PC-3 (cell line): ENCODE measurements around the gene PLAAT2. TPM values are rescaled to one million over a fixed set of nuclear protein-coding genes. Genes with fewer than 3 reads are reported as not detected.
"Not testable (repeated sequence)": the region's sequence is repeated elsewhere in the genome, so short reads cannot be mapped to it uniquely, and the experiment has no call there.

Experiments used
- ATAC-seq: fragments of 200-7000 bp; cut with Tn5 transposase; 2 replicates; pipeline ENCODE4 v1.9.1; 2020; ENCODE audit warnings: mild to moderate bottlenecking, moderate library complexity
- BruUV-seq: library from RNA; stranded (reverse); fragments of 400-500 nt; replicated peaks from 2 replicates; lab custom pipeline; 2021; lab: Mats Ljungman, UMichigan
- CTCF ChIA-PET: fragments of 300-600 bp; sonication (Branson Sonifier 250); formaldehyde crosslinking; loops from one replicate; lab custom pipeline; 2022; ENCODE audit warnings: antibody characterized with exemption; lab: Charles Lee
- POLR2A ChIA-PET: fragments of 300-600 bp; sonication (Branson Sonifier 250); formaldehyde crosslinking; loops from one replicate; lab custom pipeline; 2022; ENCODE audit warnings: antibody characterized with exemption; ENCODE audit not compliant: unreplicated experiment; lab: Charles Lee
- DNase-seq: peaks from one replicate; pipeline ENCODE4 v3.0.0-alpha.2; 2015
- H2AFZ ChIP-seq: fragments of 300-600 bp; sonication (generic); 2 replicates; pipeline ENCODE4 v1.6.0; 2016; ENCODE audit warnings: antibody characterized with exemption, low read length
- H3F3A ChIP-seq: fragments of 300-600 bp; sonication (generic); one replicate; pipeline ENCODE4 v1.6.0; 2017; ENCODE audit warnings: antibody characterized with exemption, low read length, control low read depth, mild to moderate bottlenecking; ENCODE audit not compliant: unreplicated experiment
- H3K27ac ChIP-seq: fragments of 300-600 bp; sonication (generic); 2 replicates; pipeline ENCODE4 v1.5.1; 2016; ENCODE audit warnings: mild to moderate bottlenecking, low read length
- H3K27me3 ChIP-seq: fragments of 300-600 bp; sonication (generic); 2 replicates; pipeline ENCODE4 v1.6.1; 2016; ENCODE audit warnings: low read length, mixed read lengths
- H3K36me3 ChIP-seq: fragments of 300-600 bp; sonication (generic); 2 replicates; pipeline ENCODE4 v1.6.1; 2016; ENCODE audit warnings: low read depth, mixed run types, low read length, mixed read lengths
- H3K4me1 ChIP-seq: fragments of 300-600 bp; sonication (generic); 2 replicates; pipeline ENCODE4 v1.5.1; 2016; ENCODE audit warnings: low read length; ENCODE audit not compliant: insufficient read depth
- H3K4me2 ChIP-seq: fragments of 300-600 bp; sonication (generic); 2 replicates; pipeline ENCODE4 v1.6.0; 2016; ENCODE audit warnings: low read length
- H3K4me3 ChIP-seq: fragments of 300-600 bp; sonication (generic); 2 replicates; pipeline ENCODE4 v1.5.1; 2016; ENCODE audit warnings: mild to moderate bottlenecking, low read length, mixed read lengths
- H3K79me2 ChIP-seq: fragments of 300-600 bp; sonication (generic); 2 replicates; pipeline ENCODE4 v1.6.1; 2017; ENCODE audit warnings: low read length, mixed read lengths
- H3K9ac ChIP-seq: fragments of 300-600 bp; sonication (generic); 2 replicates; pipeline ENCODE4 v1.6.0; 2016; ENCODE audit warnings: mild to moderate bottlenecking, low read length
- H3K9me2 ChIP-seq: fragments of 300-600 bp; sonication (generic); replicated peaks from 2 replicates; pipeline ENCODE4 v1.6.1; 2016; ENCODE audit warnings: mixed run types, low read length, mixed read lengths
- H3K9me3 ChIP-seq: fragments of 300-600 bp; sonication (generic); 2 replicates; pipeline ENCODE4 v1.6.1; 2016; ENCODE audit warnings: low read length, mixed read lengths
- H4K20me1 ChIP-seq: fragments of 300-600 bp; sonication (generic); 2 replicates; pipeline ENCODE4 v1.6.1; 2016; ENCODE audit warnings: low read length, mixed read lengths
- CTCF ChIP-seq: fragments of 300-600 bp; sonication (generic); conservative IDR thresholded peaks from 2 replicates; pipeline ENCODE4 v1.5.1; 2017; ENCODE audit warnings: antibody characterized with exemption, low read depth, mild to moderate bottlenecking, low read length
- EZH2 ChIP-seq: fragments of 300-600 bp; sonication (generic); IDR thresholded peaks from one replicate; pipeline ENCODE4 v1.6.1; 2017; ENCODE audit warnings: antibody characterized with exemption, mild to moderate bottlenecking, low read length; ENCODE audit not compliant: unreplicated experiment
- EZH2phosphoT487 ChIP-seq: fragments of 300-600 bp; sonication (generic); IDR thresholded peaks from 2 replicates; pipeline ENCODE4 v1.6.1; 2018; ENCODE audit warnings: mild to moderate bottlenecking, antibody characterized with exemption, low read length, borderline replicate concordance
- intact Hi-C: fragments of 100-400 bp; cut with micrococcal nuclease; formaldehyde crosslinking; loops from 2 replicates; pipeline ENCODE4 v1.9.0; 2023
- total RNA-seq: library from RNA; depleted of rRNA; stranded (reverse); fragments of >200 nt; gene quantifications from 2 replicates; pipeline ENCODE4 v1.2.3, GENCODE V29; 2014

Gene PLAAT2
- total RNA-seq, 1 experiment from 2014 or later: 5.6 TPM

- no TSS peak for BruUV-seq
- H3K27ac ChIP-seq: no peak overlapping the region
- no peaks in the 10 kb centered on the region for H3K36me3 ChIP-seq
- H2AFZ ChIP-seq: no peak overlapping the region
- POLR2A ChIA-PET: interaction anchor here (0.6 kb wide), 2 partner anchors 9 to 663 kb away, joined by 5 to 13 read pairs; no protein-coding TSS in a partner anchor
- intact Hi-C loops: no loop called here
- no peak overlapping the region for H3K9ac ChIP-seq
- H3K9me2 ChIP-seq: no peaks in the 10 kb centered on the region
- H3K9me3 ChIP-seq: no peaks in the 10 kb centered on the region
- no peak overlapping the region for H3K4me3 ChIP-seq
- H3K4me1 ChIP-seq: peaks cover 17% of the 10 kb centered on the region
- CTCF ChIA-PET: no interaction called here
- DNase-seq: no peak
- H3F3A ChIP-seq: no peaks in the 10 kb centered on the region
- H3K4me2 ChIP-seq: no peak overlapping the region
- no peak for ATAC-seq
- no peak for TF ChIP-seq CTCF
- no peaks in the 10 kb centered on the region for H3K79me2 ChIP-seq
- no peaks in the 10 kb centered on the region for H4K20me1 ChIP-seq
- H3K27me3 ChIP-seq: no peaks in the 10 kb centered on the region
These were observed 11.9 kb downstream of the PLAAT2 start for GRCh38 chr11:63551091-63551888.

- H3K27me3 ChIP-seq, CTCF ChIA-PET, H3K36me3 ChIP-seq, H3K4me3 ChIP-seq, BruUV-seq, H3K9ac ChIP-seq, H2AFZ ChIP-seq, H3K27ac ChIP-seq, intact Hi-C loops, ATAC-seq, H4K20me1 ChIP-seq, H3K4me2 ChIP-seq, H3K79me2 ChIP-seq, H3K9me3 ChIP-seq, POLR2A ChIA-PET, DNase-seq, H3F3A ChIP-seq, H3K9me2 ChIP-seq: not testable (repeated sequence)
- H3K4me1 ChIP-seq: peaks cover 17% of the 10 kb centered on the region
These were observed 13.0 kb downstream of the PLAAT2 start for GRCh38 chr11:63550156-63550700.

- Histone ChIP-seq H3K9me3 (no peaks in the 10 kb centered on the region), H3K27ac (no peak overlapping the region), H4K20me1 (no peaks in the 10 kb centered on the region), H3K9ac (no peak overlapping the region), H2AFZ (no peak overlapping the region), H3K4me2 (no peak overlapping the region), H3K4me3 (no peak overlapping the region), H3K4me1 (peaks cover 17% of the 10 kb centered on the region), H3K36me3 (no peaks in the 10 kb centered on the region), H3K9me2 (no peaks in the 10 kb centered on the region), H3K79me2 (no peaks in the 10 kb centered on the region), H3F3A (no peaks in the 10 kb centered on the region), H3K27me3 (no peaks in the 10 kb centered on the region)
- intact Hi-C loops: no loop called here
- CTCF ChIA-PET: no interaction called here
- no peak for DNase-seq
- TF ChIP-seq EZH2 (no peak), CTCF (no peak), EZH2phosphoT487 (no peak)
- ATAC-seq: no peak
- POLR2A ChIA-PET: no interaction called here
- BruUV-seq: no TSS peak
These were observed 13.8 kb downstream of the PLAAT2 start for GRCh38 chr11:63549411-63549810.
